ENCODE measurements around the gene LONP1.

Gene LONP1

DNA sequence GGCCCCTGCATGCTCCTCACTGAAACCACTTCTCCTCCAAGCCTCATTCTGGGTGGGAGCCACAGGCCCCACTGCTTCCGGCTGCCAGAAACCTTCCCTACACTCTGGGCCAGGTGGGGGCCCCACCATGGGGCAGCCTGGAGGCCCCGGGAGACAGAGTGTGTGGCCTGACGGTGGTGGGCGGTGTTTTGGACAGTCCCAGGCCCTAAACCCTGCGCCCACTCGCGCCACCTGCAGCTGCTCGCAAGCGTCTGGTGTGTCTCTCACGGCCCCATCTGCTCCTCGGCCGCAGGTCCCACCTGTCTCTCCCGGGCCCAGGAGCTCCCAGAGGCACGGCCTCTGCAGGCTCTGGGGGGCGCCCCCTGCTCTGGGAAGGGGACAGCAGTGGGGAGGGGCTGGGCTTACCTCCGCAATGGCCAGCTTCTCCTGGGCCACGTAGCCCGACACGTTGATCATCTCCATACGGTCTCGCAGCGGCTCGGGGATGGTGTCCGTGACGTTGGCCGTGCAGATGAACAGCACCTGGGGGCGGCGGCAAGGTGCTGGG lies 24.2 kb downstream of the LONP1 start:
- TF ChIP-seq CTCF (conservative IDR thresholded peaks at IDR 0.05; ENCODE audit: low read depth, low read length), result no peak
- no peak overlapping the region for H3K4me3 ChIP-seq (ENCODE audit: low read depth, low read length)

DNA sequence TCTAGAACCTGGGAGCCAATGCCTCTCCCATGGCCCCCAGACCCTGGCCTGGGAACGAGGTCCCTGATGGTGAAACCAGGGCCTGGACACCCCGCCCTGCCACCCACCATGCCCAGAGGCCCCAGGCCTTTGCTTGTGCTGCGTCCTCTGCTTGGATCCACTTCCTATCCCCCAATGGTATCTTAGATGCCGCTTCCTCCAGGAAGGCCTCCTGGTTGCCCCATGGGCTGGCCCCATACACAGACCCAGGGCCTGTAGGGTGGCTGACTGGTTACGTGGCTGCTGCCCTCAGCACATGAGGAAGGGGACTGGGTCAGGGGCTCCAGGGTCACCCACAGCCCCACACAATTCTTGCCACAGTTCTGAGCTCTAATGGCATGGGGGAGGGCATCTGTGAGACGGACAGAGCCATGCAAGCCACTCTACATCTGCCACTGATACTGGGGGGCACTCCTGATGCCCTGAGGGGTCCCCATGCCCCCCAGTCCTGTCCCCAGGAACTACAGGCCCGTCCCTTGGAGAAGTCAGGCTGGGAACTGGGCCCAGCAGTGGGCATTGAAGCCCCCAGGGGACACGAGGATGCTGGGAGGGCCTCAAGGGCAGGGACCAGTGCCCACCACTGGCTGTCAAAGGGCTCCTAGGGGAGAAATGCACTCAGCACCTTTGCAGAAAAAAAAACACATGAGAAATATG lies 24.8 kb downstream of the LONP1 start:
- DNase-seq (ENCODE audit: low read depth), result no peak
- no peak overlapping the region for H3K4me3 ChIP-seq (ENCODE audit: low read depth, low read length)
- no peak for TF ChIP-seq CTCF (conservative IDR thresholded peaks at IDR 0.05; ENCODE audit: low read depth, low read length)

More for the DNA sequence above, 24.2 kb downstream of the LONP1 start:
- DNase-seq (ENCODE audit: low read depth), result no peak

DNA sequence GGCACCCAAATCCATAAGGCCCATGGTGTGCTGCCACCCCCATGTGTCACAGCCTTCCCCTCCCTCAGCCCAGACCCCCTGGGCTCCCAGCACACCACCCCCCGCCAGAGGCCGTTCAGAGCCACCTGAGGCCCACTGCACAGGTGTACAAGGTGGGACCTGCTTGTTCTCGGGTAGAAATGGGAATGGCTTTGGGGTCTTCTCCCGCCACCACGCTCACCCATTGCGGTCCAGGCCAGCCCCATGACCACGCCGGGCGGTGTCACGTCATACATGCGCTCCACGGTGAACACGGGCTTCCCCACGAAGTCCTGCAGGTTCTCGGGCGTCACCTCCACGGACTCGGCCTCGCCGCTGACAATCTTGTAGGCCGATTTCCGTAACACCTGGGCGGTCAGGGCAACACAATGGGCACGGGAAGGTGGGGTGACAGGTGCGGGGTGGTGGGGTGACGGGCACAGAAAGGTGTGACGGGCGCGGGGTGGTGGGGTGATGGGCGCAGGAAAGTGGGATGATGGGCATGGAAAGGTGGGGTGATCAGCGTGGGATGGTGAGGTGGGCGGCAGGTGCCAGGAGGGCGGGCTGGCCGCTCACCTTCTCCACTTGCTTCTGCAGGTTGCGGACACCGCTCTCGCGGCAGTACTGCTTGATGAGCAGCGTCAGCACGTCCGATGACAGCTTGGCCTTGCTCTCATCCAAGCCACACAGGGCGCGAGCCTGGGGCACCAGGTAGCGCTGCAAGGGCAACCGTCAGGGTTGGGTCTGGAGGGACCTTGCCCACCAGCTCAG lies 25.6 kb downstream of the LONP1 start:
- no peak for TF ChIP-seq CTCF (conservative IDR thresholded peaks at IDR 0.05; ENCODE audit: low read depth, low read length)
- no peak overlapping the region for H3K4me3 ChIP-seq (ENCODE audit: low read depth, low read length)
- DNase-seq (ENCODE audit: low read depth), result no peak

DNA sequence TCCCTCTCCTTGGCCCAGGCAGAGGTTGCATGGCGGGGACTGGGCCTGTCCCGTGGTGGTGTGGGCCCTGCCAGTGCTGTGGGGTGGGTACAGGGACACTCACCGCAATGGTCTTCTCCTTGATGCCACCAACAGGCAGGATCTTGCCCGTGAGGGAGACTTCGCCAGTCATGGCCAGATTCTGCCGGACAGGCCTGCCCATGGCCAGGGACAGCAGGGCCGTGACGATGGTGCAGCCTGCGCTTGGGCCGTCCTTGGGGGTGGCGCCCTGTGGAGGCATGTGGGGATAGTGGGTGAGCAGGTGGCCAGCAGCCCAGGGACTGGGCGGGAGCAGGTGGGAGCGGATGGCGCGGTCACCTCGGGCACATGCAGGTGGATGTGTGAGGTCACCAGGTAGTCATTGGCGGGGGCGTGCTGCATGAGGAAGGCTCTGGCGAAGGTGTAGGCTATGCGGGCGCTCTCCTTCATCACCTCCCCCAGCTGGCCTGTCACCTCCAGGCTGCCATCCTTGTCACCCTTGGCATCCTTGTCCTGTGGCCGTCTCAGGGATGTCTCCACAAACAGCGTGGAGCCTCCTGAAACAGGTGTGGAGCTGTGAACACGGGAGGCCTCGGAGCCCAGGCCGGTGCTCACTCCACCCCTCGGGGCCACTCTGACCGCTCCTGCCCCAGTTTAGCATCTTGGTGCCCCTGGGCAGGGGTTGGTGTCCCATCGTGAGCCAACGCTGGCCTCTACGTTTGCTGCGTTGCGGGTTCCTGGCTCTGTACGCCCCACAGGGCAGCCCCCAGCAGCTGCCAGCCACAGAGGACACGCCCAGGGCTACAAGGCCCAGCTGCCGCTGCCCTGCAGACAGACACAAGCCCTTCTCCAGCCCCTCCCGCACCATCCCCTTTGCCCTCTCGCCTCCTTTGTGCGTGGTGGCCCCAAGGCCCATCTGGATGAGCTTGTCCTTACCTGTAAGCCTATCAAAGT lies 26.5 kb downstream of the LONP1 start:
- DNase-seq (ENCODE audit: low read depth), result no peak
- no peak for TF ChIP-seq CTCF (conservative IDR thresholded peaks at IDR 0.05; ENCODE audit: low read depth, low read length)
- H3K4me3 ChIP-seq (ENCODE audit: low read depth, low read length), result no peak overlapping the region

GRCh38 chr19:5692723-5693194 lies 27.2 kb downstream of the LONP1 start:
- TF ChIP-seq CTCF (conservative IDR thresholded peaks at IDR 0.05; ENCODE audit: low read depth, low read length), result no peak
- DNase-seq (ENCODE audit: low read depth), result no peak
- no peak overlapping the region for H3K4me3 ChIP-seq (ENCODE audit: low read depth, low read length)
